Measurements from ENCODE around the gene IFITM5. TPM values are rescaled to one million over a fixed set of nuclear protein-coding genes. Genes with fewer than 3 reads are reported as not detected.

IFITM5 gene
- total RNA-seq, 2 experiments from 2014 or later = not detected

DNA sequence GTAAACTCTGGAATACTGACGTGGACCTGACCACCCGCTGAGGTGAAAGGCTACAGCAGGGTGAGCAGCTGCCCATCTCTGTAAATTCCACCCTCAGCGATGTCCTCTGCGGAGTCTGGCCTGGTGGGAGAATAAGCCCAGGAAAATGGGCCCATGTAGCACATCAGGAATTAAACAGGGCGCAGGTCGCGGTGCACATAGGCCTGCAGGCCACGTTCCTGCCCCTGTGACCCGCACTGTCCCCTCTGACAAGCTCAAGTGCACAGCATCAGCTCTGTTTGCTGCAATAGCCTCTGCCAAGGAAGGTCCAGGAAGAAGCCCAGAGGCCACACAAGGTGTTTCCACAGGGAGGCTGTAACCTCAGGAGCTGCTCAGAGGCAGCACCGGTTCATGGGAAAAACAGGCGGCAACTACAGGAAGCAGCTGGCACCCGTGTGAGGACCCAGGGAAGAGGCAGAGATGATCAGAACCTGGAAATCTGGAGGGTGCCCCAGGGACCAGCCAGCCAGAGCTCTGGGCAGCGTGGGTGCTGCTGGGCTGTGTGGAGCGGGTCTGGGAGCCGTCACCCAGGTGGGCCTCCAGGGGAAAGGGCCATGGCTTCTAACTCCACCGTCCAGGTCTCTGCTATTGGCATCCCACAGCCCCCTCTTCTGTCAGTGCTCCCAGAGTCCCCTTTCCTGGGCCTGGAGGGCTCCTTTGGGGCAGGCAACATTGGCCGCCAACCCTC lies 7.5 kb upstream of the IFITM5 start:
- peak overlapping the region; percentile 90 for H3K4me3 Mint-ChIP-seq
- peak overlapping the region; percentile 80 for H3K27ac Mint-ChIP-seq
- H3K4me1 Mint-ChIP-seq = peaks cover 42% of the 10 kb centered on the region
- CTCF ChIA-PET = interaction anchor here (0.6 to 2.9 kb wide), 11 partner anchors 9 to 271 kb away, joined by 3 to 13 read pairs (median 4); no protein-coding TSS in a partner anchor
- POLR2A ChIA-PET = interaction anchor here (0.7 kb wide), 1 partner anchor 14 kb away, joined by 3 read pairs; no protein-coding TSS in a partner anchor
- no peak for DNase-seq
- no peaks in the 10 kb centered on the region for H3K27me3 Mint-ChIP-seq
- H3K9me3 Mint-ChIP-seq = no peaks in the 10 kb centered on the region
- peaks cover 18% of the 10 kb centered on the region for H3K36me3 Mint-ChIP-seq (ENCODE audit: low read depth)

DNA sequence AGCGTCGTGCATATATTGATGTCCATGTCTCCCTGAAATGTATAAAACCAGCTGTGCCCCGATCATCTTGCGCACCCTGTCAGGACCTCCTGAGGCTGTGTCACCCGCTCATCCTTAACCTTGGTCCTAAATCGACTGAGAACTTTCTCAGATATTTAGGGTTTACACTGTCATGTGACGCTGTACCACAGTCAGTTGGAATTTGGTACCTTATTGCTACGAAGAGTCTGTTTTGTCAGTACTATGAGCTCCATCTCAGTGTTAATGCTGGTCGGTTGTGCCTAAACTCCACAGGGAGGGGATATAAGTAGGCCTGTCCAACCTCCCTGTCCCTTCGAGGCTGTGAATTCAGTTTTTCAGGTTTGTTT lies 6.5 kb upstream of the IFITM5 start:
- no peaks in the 10 kb centered on the region for H3K27me3 Mint-ChIP-seq
- CTCF ChIA-PET = interaction anchor here (0.9 to 2.9 kb wide), 11 partner anchors 8 to 213 kb away, joined by 3 to 15 read pairs (median 5); no protein-coding TSS in a partner anchor

DNA sequence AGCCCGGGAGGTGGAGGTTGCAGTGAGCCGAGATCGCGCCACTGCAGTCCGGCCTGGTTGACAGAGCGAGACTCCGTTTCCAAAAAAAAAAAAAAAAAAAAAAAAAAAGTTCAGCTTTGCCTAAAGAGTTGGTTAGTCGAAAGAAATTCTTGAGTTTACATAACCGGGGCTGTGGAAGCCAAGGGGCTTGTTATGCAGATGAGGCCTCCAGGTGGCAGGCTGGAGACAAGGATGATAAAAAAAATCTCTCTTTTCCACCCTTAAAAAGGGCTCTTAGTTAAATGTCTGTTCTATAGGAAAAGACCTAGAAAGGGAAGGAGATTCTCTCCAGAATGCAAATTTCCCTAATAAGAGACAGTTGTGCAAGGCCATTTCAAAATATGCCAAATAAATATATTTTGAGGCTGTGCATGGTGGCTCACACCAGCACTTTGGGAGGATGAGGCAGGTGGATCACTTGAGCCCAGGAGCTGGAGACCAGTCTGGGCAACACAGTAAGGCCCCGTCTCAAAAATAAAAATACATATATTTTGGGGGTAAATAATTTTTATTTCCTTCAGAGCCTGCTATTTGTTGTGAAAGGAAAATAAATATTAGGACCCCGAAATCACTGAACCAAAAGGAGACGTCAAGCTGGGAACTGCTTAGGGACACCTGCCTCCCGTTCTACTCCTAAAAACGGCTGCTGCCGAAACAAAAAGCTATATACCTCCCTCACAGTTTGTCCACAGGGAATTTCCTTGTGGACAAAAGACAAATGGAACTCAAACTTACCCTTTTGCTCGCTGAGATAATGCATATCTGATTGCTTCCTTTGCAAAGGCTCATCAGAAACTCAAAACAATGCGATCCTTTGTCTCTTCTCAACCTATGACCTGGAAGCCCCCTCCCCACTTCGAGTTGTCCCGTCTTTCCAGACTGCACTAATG lies 5.9 kb upstream of the IFITM5 start:
- ChIA-PET CTCF (interaction anchor here (0.8 to 2.9 kb wide), 15 partner anchors 10 to 213 kb away, joined by 3 to 15 read pairs (median 5); partner anchors contain the start of genes BET1L, PGGHG and RIC8A), POLR2A (interaction anchor here (0.7 to 0.8 kb wide), 3 partner anchors 12 to 504 kb away, joined by 4 to 11 read pairs (median 4); partner anchors contain the start of gene RPLP2)
- H3K9me3 Mint-ChIP-seq = no peaks in the 10 kb centered on the region
- peaks cover 18% of the 10 kb centered on the region for H3K36me3 Mint-ChIP-seq (ENCODE audit: low read depth)
- peaks cover 42% of the 10 kb centered on the region for H3K4me1 Mint-ChIP-seq
- peak; percentile 74 for DNase-seq
- no peak overlapping the region for H3K4me3 Mint-ChIP-seq
- peaks cover under 1% of the 10 kb centered on the region for H3K27me3 Mint-ChIP-seq
- H3K27ac Mint-ChIP-seq = peak overlapping the region; percentile 58

More for the DNA sequence above, 6.5 kb upstream of the IFITM5 start:
- Mint-ChIP-seq H3K36me3 (ENCODE audit: low read depth) (peaks cover 18% of the 10 kb centered on the region), H3K4me3 (no peak overlapping the region), H3K4me1 (peaks cover 42% of the 10 kb centered on the region), H3K27ac (peak overlapping the region; percentile 58), H3K9me3 (no peaks in the 10 kb centered on the region)
- DNase-seq = no peak
- POLR2A ChIA-PET = interaction anchor here (0.8 kb wide), 1 partner anchor 11 kb away, joined by 4 read pairs; no protein-coding TSS in a partner anchor

DNA sequence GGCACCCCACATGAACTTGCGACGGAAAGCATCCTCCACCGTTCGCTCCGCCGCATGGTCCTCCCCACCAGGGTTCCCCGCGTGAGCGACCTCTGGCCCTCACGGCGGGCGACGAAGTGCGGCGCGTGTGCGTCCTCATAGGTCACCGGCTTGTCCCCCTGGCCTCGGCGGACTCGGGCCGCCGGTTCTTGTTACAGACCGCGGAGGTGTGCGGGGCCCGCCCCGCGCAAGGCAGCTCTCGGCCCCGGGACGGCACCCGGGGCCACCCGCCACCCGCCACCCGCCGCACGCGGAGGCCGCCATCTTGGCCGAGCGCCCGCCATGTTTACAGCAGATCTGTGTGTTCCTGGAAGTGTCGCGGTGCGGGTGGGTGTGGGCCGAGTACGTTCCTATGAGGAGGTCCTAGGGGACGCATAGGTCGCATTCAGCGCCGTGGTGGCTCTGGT lies 4.8 kb upstream of the IFITM5 start:
- Mint-ChIP-seq H3K36me3 (ENCODE audit: low read depth) (peaks cover 8% of the 10 kb centered on the region), H3K4me1 (peaks cover 40% of the 10 kb centered on the region), H3K9me3 (no peaks in the 10 kb centered on the region), H3K27me3 (peaks cover 1% of the 10 kb centered on the region), H3K27ac (no peak overlapping the region), H3K4me3 (no peak overlapping the region)
- POLR2A ChIA-PET = interaction anchor here (0.7 kb wide), 2 partner anchors 44 to 505 kb away, joined by 4 to 11 read pairs; partner anchors contain the start of gene RPLP2
- CTCF ChIA-PET = interaction anchor here (0.8 to 2.4 kb wide), 8 partner anchors 12 to 273 kb away, joined by 3 to 15 read pairs (median 4); partner anchors contain the start of genes BET1L, PGGHG and RIC8A
- no peak for DNase-seq

DNA sequence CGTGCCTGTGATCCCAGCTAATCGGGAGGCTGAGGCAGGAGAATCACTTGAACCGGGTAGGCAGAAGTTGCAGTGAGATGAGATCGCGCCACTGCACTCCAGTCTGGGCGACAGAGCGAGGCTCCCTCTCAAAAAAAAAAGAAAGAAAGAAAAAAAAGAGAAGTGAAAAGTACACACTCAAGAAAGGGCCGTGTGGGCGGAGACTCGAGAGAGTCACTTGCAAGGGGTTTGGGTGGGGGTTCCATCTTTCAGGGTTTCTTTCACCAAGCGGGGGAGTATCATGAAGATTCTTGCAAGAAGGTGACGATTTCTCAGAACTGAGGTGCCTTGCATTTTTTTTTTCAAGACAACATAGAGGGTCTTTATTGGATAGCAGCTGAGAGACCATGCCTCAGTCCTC lies 4.0 kb upstream of the IFITM5 start:
- H3K4me3 Mint-ChIP-seq = no peak overlapping the region
- no peak for DNase-seq

DNA sequence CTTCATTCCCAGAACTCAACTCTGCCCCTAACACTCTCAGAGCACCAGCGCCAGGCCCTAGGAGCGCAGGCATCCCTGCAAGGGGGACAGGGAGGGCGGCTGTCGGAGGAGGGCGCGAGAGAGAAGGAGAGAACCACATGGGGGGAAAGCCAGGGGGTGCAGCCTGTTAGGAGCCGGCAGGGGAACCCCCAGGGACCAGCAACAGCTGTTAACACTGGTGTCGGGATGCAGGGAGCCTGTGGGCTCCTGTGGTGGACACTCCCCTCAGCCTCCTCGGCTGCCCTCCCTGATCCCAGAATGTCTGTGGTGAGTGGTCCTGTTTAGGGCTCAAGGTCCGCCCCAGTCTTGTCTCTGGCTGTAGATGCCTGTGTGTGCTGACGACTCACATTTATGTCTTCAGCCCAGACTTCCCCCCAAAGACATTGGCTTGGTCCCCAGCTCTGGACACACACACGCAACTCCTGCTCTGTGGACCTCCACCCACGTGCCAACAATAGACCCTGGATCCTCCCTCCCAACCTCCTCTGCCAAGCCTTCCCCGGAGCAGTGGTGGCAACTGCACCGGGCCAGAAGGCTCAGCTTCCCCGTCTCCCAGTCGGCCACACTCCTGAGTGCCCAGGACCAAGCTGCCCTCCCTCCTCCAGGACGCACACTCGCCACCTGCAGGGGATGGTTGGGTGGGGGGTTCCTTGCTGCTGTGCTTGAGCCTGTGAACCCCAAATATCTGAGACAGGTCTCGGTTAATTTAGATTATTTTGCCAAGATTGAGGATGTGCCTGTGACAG lies 817 bp upstream of the IFITM5 start:
- H3K36me3 Mint-ChIP-seq (ENCODE audit: low read depth) = peaks cover under 1% of the 10 kb centered on the region
- CTCF ChIA-PET = interaction anchor here (1.4 kb wide), 1 partner anchor 62 kb away, joined by 3 read pairs; no protein-coding TSS in a partner anchor
- DNase-seq = no peak

More for the DNA sequence above, 4.0 kb upstream of the IFITM5 start:
- CTCF ChIA-PET = interaction anchor here (1.1 kb wide), 1 partner anchor 274 kb away, joined by 4 read pairs; no protein-coding TSS in a partner anchor
- peaks cover 40% of the 10 kb centered on the region for H3K4me1 Mint-ChIP-seq
- peaks cover 1% of the 10 kb centered on the region for H3K27me3 Mint-ChIP-seq
- H3K36me3 Mint-ChIP-seq (ENCODE audit: low read depth) = peaks cover 4% of the 10 kb centered on the region
- no peak overlapping the region for H3K27ac Mint-ChIP-seq
- POLR2A ChIA-PET = no interaction called here
- H3K9me3 Mint-ChIP-seq = no peaks in the 10 kb centered on the region

DNA sequence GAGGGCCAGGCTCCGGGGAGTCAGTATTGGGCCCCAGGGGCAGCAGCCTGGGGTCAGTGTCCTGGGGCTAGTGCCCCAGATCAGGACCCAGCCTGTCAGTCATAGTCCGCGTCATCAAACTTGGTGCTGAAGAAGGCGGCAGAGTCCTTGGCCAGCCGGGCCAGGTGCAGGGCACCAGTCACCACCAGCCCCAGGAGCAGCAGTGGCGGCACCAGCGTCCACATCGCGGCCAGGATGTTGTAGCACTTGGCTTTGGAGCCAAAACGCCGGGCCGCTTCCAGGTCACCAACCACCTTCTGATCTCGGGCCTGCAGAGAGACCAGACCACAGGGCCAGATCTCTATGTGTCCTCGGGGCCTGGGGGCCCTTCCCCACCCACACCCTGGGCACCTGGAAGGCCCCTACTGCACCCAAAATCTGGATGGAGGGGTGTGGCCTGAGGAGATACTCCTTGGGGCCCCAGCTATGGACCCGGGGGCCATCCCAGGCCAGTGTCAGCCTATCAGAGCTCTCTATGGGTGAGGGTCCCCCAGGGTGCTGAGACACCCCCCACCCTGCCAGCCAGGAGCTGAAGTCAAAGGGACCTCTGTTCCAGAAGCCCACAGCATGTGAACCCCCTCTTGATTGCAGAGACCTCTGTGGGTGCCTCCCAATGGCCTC lies 790 bp downstream of the IFITM5 start:
- Mint-ChIP-seq H3K4me3 (no peak overlapping the region), H3K36me3 (ENCODE audit: low read depth) (peaks cover 3% of the 10 kb centered on the region), H3K27me3 (peaks cover 1% of the 10 kb centered on the region), H3K27ac (no peak overlapping the region), H3K9me3 (no peaks in the 10 kb centered on the region), H3K4me1 (peaks cover 23% of the 10 kb centered on the region)
- ChIA-PET POLR2A (interaction anchor here (0.6 kb wide), 1 partner anchor 19 kb away, joined by 3 read pairs; no protein-coding TSS in a partner anchor), CTCF (interaction anchor here (0.9 to 1.4 kb wide), 5 partner anchors 8 to 105 kb away, joined by 3 to 5 read pairs (median 3); no protein-coding TSS in a partner anchor)
- DNase-seq = no peak

More for the DNA sequence above, 817 bp upstream of the IFITM5 start:
- POLR2A ChIA-PET = no interaction called here
- Mint-ChIP-seq H3K9me3 (no peaks in the 10 kb centered on the region), H3K4me1 (peaks cover 31% of the 10 kb centered on the region), H3K4me3 (no peak overlapping the region), H3K27ac (no peak overlapping the region), H3K27me3 (peaks cover 1% of the 10 kb centered on the region)

DNA sequence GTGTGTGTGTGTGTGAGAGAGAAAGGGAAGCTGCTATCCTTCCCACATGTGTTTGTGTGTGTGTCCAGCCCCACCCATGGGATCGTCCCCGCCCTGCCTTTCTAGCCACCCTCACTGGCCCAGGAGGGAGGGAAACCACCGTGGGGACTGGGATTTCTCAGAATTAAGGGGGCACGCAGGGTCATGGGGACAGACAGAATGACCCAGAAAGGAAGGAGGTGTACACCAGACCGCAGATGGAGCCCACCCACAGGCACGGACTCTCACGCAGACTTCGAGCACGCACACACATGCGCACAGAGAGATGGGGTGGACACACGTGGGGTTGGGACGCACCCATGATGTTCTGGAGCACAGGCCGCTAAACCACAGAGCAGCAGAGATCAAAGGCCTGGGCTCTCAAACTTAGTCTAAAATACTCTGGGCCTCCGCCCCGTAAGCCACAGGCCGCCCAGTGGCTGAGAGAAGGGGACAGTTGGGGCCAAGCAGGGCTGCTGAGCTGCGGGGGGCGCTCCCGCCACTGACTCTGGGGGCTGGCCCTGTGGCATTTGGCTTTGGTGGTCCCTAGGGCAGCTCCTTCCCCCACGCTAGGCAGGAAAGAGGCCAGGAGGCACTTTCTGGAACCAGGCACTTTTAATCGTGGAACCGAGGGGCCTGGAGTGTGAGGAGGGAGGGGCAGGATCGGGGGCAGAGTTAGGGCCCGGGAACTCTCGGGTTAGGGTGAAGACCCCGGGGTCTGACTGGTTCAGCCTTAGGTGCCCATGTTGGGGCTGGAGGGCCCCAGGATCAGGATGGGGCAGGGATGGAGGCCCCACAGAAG lies 1.5 kb downstream of the IFITM5 start:
- Mint-ChIP-seq H3K4me1 (peaks cover 16% of the 10 kb centered on the region), H3K27ac (peak overlapping the region; percentile 74), H3K36me3 (ENCODE audit: low read depth) (peaks cover 3% of the 10 kb centered on the region), H3K9me3 (no peaks in the 10 kb centered on the region), H3K4me3 (no peak overlapping the region), H3K27me3 (peaks cover 1% of the 10 kb centered on the region)
- CTCF ChIA-PET = interaction anchor here (1.0 to 1.4 kb wide), 3 partner anchors 8 to 106 kb away, joined by 3 to 5 read pairs (median 3); no protein-coding TSS in a partner anchor
- peak; percentile 47 for DNase-seq
- POLR2A ChIA-PET = no interaction called here

DNA sequence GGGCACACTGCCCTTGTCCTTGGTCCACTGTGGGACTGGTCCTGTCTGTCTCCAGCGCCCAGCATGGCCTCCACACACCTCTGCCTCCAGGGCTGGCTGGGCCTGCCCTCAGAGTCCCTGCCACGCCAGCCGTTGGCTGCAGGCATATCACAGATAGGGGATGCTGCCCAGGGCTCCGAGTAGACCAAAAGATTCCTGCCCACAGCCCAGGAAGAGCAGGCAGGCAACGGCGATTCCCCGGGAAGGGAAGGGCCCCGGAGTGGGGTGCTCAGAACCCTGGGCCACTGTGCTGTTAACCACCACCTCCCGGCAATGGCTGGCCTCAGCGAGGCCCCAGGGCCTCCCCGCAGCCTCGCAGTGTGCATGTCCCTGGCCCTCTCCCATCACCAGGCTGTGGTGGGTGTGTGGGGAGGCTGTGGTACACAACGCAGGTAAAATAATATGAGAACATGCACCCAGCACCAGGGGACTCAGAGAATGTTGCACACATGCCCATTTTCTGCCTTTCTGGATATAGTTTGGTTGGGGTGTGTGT lies 2.2 kb downstream of the IFITM5 start:
- H3K27ac Mint-ChIP-seq = peak overlapping the region; percentile 74
- peaks cover 1% of the 10 kb centered on the region for H3K27me3 Mint-ChIP-seq
- ChIA-PET POLR2A (no interaction called here), CTCF (interaction anchor here (1.1 kb wide), 1 partner anchor 9 kb away, joined by 3 read pairs; no protein-coding TSS in a partner anchor)
- H3K4me3 Mint-ChIP-seq = no peak overlapping the region
- H3K9me3 Mint-ChIP-seq = no peaks in the 10 kb centered on the region
- peaks cover 15% of the 10 kb centered on the region for H3K4me1 Mint-ChIP-seq
- H3K36me3 Mint-ChIP-seq (ENCODE audit: low read depth) = peaks cover 3% of the 10 kb centered on the region
- no peak for DNase-seq

DNA sequence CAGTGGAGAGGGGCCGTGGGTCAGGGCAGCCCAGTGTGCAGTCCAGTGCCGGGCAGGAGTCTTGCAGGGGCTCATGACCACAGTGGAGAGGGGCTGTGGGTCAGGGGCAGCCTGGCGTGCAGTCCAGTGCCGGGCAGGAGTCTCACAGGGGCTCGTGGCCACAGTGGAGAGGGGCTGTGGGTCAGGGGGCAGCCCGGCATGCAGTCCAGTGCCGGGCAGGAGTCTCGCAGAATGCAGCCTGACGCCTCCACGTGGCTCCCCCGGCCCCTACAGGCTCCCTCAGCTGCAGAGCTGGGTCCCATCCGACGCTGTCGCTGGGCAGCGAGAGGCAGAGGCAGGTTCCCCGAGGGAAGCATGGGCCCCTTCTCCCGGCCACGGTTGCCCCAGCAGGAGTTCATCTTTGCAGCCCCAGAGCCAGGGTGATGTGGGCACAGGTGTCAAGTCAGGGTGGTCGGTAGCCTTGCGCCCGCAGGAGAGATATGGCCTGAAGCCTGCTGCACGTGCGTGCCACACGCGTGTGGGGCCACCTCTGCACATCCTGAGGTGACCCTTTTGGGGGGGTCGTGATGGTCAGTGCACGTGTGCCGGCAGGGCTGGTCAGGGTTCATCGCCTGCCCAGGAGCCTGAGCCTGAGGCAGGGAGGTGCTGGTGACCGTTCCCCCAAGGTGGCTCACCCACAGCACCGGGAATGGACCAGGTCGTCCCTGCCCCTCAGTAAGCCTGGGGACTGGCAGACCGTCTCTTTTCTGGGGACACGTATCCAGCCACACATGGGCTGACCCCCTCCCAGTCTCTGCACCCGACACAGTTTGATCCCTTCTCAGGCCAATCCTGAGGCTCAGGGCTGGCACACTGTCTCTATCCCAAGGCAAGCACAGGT lies 2.9 kb downstream of the IFITM5 start:
- Mint-ChIP-seq H3K4me1 (peaks cover 17% of the 10 kb centered on the region), H3K27ac (no peak overlapping the region), H3K4me3 (no peak overlapping the region), H3K27me3 (peaks cover 1% of the 10 kb centered on the region), H3K36me3 (ENCODE audit: low read depth) (peaks cover 5% of the 10 kb centered on the region), H3K9me3 (no peaks in the 10 kb centered on the region)
- CTCF ChIA-PET = interaction anchor here (2.8 kb wide), 1 partner anchor 10 kb away, joined by 11 read pairs; no protein-coding TSS in a partner anchor
- no peak for DNase-seq
- POLR2A ChIA-PET = no interaction called here

Measured in activated CD4-positive, alpha-beta T cell treated with anti-CD3 and anti-CD28 coated beads, Interleukin-2, amount 10 ng/mL, durations not matched to agents 7 days and 5 days (primary cell).